Endothelial cell (in vitro differentiated cells): ENCODE data around the gene HOMER2. TPM values are rescaled to one million over a fixed set of nuclear protein-coding genes. Genes with fewer than 3 reads are reported as not detected.
A peak's percentile ranks its signal among the peaks of the same experiment; 100 is the strongest.

ENCODE experiments used
- DNase-seq: peaks from one replicate; pipeline ENCODE4 v3.0.0; 2021; ENCODE audit warnings: low spot score
- H3K27ac Mint-ChIP-seq: one replicate; pipeline ENCODE4 v1.8.0; 2021; ENCODE audit warnings: mixed read lengths, inconsistent platforms; ENCODE audit not compliant: unreplicated experiment
- H3K27me3 Mint-ChIP-seq: one replicate; pipeline ENCODE4 v1.8.0; 2021; ENCODE audit warnings: mild to moderate bottlenecking, moderate library complexity, mixed read lengths, inconsistent platforms; ENCODE audit not compliant: unreplicated experiment
- H3K36me3 Mint-ChIP-seq: one replicate; pipeline ENCODE4 v1.8.0; 2021; ENCODE audit warnings: mild to moderate bottlenecking, low read depth, mixed read lengths, inconsistent platforms; ENCODE audit not compliant: unreplicated experiment
- H3K4me1 Mint-ChIP-seq: one replicate; pipeline ENCODE4 v1.8.0; 2021; ENCODE audit warnings: mild to moderate bottlenecking, mixed read lengths, inconsistent platforms; ENCODE audit not compliant: unreplicated experiment
- H3K4me3 Mint-ChIP-seq: one replicate; pipeline ENCODE4 v1.8.0; 2021; ENCODE audit warnings: mild to moderate bottlenecking, mixed read lengths, inconsistent platforms; ENCODE audit not compliant: unreplicated experiment
- H3K9me3 Mint-ChIP-seq: one replicate; pipeline ENCODE4 v1.8.0; 2021; ENCODE audit warnings: mixed read lengths, inconsistent platforms; ENCODE audit not compliant: unreplicated experiment
- total RNA-seq: library from RNA; stranded (reverse); fragmentation: NEBNext Ultra II Directional; extraction: Animal tissue kit (Norgen Biotek cat#: 25700); gene quantifications from one replicate; pipeline ENCODE4 v1.2.1, GENCODE V29; 2021; ENCODE audit not compliant: unreplicated experiment
- TF ChIP-seq, protein P1 (sequence below): fragments of 200-600 bp; sonication (generic); IDR thresholded peaks from one replicate; pipeline ENCODE4 v1.5.0; 2021; ENCODE audit warnings: antibody characterized with exemption; ENCODE audit not compliant: unreplicated experiment

HOMER2 gene
- total RNA-seq, 1 donor from 2014 or later, result 3.0 TPM

DNA sequence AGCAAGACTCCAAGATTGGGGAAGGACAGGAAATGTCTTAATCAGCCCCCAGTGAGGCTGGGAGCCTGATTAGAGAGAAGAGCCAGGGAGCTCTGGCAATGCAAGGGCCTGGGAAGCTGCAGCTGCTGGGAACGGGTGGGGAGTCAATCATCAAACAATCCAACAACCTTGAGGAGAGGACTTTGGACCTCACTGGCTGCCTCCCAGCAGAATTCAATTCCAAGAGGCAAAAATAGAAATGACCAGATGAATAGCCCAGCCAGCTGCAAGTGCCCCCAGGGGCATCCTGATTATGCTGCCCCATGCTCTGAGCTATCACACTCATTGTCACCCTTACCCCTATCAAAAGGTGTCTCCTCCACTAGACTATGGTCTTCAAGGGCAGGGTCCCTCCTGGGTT is 6.1 kb upstream of the HOMER2 start:
- TF ChIP-seq, protein P1, sequence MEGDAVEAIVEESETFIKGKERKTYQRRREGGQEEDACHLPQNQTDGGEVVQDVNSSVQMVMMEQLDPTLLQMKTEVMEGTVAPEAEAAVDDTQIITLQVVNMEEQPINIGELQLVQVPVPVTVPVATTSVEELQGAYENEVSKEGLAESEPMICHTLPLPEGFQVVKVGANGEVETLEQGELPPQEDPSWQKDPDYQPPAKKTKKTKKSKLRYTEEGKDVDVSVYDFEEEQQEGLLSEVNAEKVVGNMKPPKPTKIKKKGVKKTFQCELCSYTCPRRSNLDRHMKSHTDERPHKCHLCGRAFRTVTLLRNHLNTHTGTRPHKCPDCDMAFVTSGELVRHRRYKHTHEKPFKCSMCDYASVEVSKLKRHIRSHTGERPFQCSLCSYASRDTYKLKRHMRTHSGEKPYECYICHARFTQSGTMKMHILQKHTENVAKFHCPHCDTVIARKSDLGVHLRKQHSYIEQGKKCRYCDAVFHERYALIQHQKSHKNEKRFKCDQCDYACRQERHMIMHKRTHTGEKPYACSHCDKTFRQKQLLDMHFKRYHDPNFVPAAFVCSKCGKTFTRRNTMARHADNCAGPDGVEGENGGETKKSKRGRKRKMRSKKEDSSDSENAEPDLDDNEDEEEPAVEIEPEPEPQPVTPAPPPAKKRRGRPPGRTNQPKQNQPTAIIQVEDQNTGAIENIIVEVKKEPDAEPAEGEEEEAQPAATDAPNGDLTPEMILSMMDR, result no peak
- Mint-ChIP-seq H3K9me3 (no peaks in the 10 kb centered on the region), H3K4me3 (no peak overlapping the region), H3K4me1 (peaks cover 4% of the 10 kb centered on the region), H3K27me3 (peaks cover 2% of the 10 kb centered on the region), H3K27ac (no peak overlapping the region), H3K36me3 (peaks cover 5% of the 10 kb centered on the region)
- DNase-seq, result no peak

DNA sequence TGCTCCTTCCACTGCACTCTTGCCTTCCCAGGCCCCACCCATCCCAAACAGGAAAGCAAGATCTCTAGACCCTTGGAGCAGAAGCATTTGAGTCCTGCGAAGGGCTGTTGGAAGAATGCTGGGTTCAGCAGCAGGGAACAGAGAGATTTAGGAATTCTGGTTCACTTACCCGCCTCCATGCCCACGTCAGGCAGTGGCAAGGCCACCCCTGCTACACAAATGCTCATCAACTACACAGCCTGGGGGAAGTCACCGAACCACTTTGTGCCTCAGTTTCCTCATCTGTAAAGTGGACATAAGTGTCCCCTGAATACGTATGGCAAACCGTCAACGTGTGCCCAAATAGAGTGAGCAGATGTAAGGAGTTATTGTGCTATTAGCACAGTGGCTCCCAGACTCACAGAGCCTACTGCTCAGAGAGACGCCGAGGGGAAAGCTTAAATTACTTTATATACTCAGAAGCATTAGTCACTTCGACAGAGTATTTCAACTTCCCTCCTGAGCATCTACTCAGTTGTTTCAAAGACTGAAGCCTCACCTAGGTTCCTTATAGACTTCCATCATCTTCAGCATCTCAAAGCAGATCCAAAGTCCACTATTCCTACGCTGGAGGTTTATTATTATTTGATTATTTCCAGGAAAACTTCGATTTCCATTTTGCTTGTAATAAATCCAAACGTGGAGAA is 905 bp downstream of the HOMER2 start:
- Mint-ChIP-seq H3K4me3 (peak overlapping the region; percentile 84), H3K4me1 (no peaks in the 10 kb centered on the region), H3K9me3 (no peaks in the 10 kb centered on the region), H3K36me3 (no peaks in the 10 kb centered on the region), H3K27me3 (peaks cover 4% of the 10 kb centered on the region), H3K27ac (no peak overlapping the region)
- no peak for DNase-seq
- TF ChIP-seq, protein P1, result no peak

DNA sequence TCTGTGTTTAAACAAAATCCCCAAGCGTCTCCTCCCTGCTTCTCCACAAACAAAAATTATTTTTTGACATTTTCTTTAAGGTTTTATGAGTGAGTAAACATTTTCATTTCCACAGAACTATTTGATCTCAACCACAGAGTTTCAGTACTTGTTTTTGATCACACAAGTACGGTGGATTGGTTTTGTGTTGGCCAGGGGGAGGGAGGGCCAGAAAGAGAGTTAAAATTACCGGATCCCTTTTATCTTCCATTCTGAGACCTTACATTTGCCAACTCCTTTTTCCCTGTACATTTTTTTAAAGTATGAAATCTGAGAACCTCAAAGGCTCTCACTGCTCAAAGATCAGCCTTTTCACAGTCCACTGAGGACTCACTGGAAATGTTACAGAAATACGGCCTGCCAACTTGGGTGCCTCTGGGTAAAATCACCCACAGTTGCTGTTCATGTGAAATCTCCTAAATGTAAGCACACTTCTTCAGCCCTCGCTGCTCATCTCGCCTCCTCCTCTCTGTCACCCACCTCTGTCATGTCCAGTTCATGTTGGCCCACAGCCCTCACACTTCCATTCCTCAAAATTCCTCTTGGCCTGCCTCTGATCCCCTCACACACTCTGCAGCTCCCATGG is 1.7 kb downstream of the HOMER2 start:
- Mint-ChIP-seq H3K27me3 (peaks cover 5% of the 10 kb centered on the region), H3K36me3 (no peaks in the 10 kb centered on the region), H3K4me1 (no peaks in the 10 kb centered on the region), H3K9me3 (no peaks in the 10 kb centered on the region), H3K27ac (no peak overlapping the region), H3K4me3 (no peak overlapping the region)
- no peak for DNase-seq
- TF ChIP-seq, protein P1, result no peak

DNA sequence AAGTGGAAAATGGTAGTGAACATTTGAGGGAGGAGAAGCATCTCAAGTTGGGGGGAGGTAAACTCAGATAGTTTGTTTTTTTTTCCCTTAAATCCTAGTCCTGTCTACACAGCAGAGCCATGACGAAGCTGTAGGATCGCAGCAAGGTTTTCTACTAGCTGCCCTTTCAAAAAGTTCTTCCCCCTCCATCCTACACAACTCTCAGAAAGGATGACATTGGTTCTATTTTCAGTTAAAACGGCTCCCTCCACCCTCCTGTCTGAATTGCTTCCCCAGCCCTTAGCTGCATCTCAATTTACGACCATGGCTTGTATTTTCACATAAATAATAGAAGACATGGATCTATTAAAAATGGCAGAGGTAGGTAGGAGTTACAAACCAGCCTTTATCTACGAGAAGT is 2.2 kb downstream of the HOMER2 start:
- Mint-ChIP-seq H3K27me3 (peaks cover 6% of the 10 kb centered on the region), H3K4me1 (no peaks in the 10 kb centered on the region), H3K27ac (no peak overlapping the region), H3K36me3 (no peaks in the 10 kb centered on the region), H3K4me3 (no peak overlapping the region), H3K9me3 (no peaks in the 10 kb centered on the region)
- TF ChIP-seq, protein P1, result no peak
- DNase-seq, result no peak

DNA sequence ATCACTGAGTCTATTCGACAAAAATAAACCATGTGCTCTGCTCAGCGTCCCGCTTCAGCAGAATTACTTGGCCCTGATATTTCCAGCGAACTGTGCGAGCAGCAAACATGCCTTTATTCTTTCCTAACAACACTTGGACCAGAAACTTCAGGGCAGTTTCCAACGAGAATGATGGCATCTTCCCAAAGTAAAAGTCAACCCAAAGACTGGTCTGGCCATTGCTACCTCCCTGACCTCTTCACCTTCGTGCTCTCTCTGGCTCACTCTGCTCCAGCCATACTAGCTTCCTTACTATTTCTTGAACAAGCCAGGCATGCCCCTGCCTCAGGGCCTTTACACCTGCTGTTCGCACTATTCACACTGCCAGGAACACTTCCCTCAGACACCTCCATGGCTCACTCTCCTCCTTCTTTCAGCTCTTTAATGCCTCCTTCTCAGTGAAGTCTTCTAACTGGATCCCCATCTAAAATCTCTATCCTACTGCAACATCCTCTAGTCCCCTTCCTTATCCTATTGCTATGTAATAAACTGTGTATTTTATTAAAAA is 6.3 kb downstream of the HOMER2 start:
- Mint-ChIP-seq H3K4me1 (no peaks in the 10 kb centered on the region), H3K27me3 (peaks cover 2% of the 10 kb centered on the region), H3K36me3 (no peaks in the 10 kb centered on the region), H3K27ac (no peak overlapping the region), H3K9me3 (no peaks in the 10 kb centered on the region), H3K4me3 (no peak overlapping the region)
- DNase-seq, result no peak
- TF ChIP-seq, protein P1, result no peak
